Endothelial cell of umbilical vein (primary cell): ENCODE data around the gene TEDC1.

Experiments
- EZH2 ChIP-seq: IDR thresholded peaks from 2 replicates; pipeline ENCODE4 v1.6.1; 2012; ENCODE audit warnings: borderline replicate concordance, low read depth, mild to moderate bottlenecking, moderate library complexity, low read length, inconsistent platforms; ENCODE audit not compliant: severe bottlenecking
- FOS ChIP-seq: IDR thresholded peaks from 2 replicates; pipeline ENCODE4 v1.6.1; 2011; ENCODE audit warnings: mild to moderate bottlenecking, low read length, moderate library complexity, borderline replicate concordance; ENCODE audit not compliant: insufficient read depth
- GATA2 ChIP-seq: IDR thresholded peaks from 2 replicates; pipeline ENCODE4 v1.7.0; 2011; ENCODE audit warnings: low read depth, mild to moderate bottlenecking, moderate library complexity, mixed read lengths, low read length; ENCODE audit not compliant: insufficient read length, insufficient read depth
- JUN ChIP-seq: IDR thresholded peaks from 2 replicates; pipeline ENCODE4 v1.6.1; 2011; ENCODE audit warnings: borderline replicate concordance, low read depth; ENCODE audit not compliant: insufficient read length, insufficient read depth
- MYC ChIP-seq: IDR thresholded peaks from one replicate; pipeline ENCODE4 v1.6.1; 2011; ENCODE audit warnings: mild to moderate bottlenecking, low read depth, low read length
- POLR2A ChIP-seq: IDR thresholded peaks from 2 replicates; pipeline ENCODE4 v1.6.1; 2012; ENCODE audit warnings: low read depth, mild to moderate bottlenecking, control low read depth, low read length
- POLR2AphosphoS5 ChIP-seq: IDR thresholded peaks from 2 replicates; pipeline ENCODE4 v1.6.1; 2012; ENCODE audit warnings: low read depth, mild to moderate bottlenecking, control low read depth, low read length, moderate library complexity; ENCODE audit not compliant: insufficient read depth
- TF ChIP-seq, protein P1 (sequence below), 2 donors: IDR thresholded peaks; 1 replicate in 1 of 2; 2 replicates in 1 of 2; pipeline ENCODE4 v1.5.1; 2011; ENCODE audit warnings: low read length in 2 of 2, mild to moderate bottlenecking in 2 of 2, moderate library complexity in 2 of 2, control low read depth in 1 of 2, inconsistent platforms in 1 of 2, low read depth in 1 of 2; ENCODE audit not compliant: insufficient read depth in 1 of 2; ENCODE audit errors: extremely low read depth in 1 of 2
- TF ChIP-seq, protein P2 (sequence below): IDR thresholded peaks from 2 replicates; pipeline ENCODE4 v1.6.1; 2011; ENCODE audit not compliant: insufficient read depth, insufficient read length

DNA sequence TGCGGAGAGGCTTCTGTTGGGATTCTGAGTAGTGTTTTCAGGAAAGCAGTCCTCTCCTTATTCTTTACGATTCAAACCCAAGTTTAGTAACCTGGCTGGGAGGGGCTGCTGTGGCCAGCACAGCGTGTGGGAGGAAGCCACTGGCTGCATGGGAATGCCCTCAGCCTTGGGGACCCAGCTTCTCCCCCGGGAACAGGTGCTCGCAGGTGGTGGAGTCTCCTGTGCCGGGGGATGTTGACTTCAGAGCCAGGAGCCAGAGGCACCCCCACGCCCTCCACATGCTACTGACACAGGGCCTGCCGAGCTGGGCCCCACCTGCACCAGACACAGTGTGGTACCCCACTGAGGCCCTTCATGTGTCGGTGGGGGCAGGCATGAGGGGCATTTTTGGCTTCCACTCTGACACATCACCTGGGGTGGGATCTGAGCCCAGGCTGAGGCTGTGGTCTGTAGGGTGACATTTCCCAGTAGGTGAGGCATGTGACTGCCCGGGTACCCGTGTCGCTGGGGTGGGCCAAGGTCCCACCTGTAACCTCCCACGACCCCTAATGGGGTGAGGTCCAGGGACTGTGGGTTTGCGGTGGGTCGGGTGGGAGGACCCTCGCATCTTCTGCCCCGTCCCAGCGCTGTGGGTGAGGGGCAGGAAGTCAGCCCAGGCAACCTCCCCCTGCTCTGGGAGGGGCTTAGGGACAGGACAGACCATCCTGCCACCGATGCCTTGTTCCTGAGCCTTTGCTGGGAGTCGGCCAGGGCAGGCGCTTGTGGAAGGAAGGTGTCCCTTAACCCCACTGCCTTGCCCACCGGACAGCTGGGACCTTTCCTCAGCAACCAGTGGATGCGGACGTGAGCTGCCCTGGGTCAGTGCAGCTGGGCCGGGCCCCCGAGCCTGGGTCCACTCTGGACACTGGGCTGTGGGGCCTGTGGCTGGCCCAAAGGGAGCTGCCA lies 44.9 kb upstream of the TEDC1 start:
- TF ChIP-seq, protein P1, sequence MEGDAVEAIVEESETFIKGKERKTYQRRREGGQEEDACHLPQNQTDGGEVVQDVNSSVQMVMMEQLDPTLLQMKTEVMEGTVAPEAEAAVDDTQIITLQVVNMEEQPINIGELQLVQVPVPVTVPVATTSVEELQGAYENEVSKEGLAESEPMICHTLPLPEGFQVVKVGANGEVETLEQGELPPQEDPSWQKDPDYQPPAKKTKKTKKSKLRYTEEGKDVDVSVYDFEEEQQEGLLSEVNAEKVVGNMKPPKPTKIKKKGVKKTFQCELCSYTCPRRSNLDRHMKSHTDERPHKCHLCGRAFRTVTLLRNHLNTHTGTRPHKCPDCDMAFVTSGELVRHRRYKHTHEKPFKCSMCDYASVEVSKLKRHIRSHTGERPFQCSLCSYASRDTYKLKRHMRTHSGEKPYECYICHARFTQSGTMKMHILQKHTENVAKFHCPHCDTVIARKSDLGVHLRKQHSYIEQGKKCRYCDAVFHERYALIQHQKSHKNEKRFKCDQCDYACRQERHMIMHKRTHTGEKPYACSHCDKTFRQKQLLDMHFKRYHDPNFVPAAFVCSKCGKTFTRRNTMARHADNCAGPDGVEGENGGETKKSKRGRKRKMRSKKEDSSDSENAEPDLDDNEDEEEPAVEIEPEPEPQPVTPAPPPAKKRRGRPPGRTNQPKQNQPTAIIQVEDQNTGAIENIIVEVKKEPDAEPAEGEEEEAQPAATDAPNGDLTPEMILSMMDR (IDR thresholded peaks at IDR 0.05; ENCODE audit: extremely low read depth in 1 of 2, insufficient read depth in 1 of 2, low read depth in 1 of 2, low read length in 2 of 2), result no peak
- TF ChIP-seq POLR2AphosphoS5 (no peak), POLR2A (no peak), JUN (no peak), EZH2 (no peak), MYC (no peak), FOS (no peak), GATA2 (no peak)
- TF ChIP-seq, protein P2, sequence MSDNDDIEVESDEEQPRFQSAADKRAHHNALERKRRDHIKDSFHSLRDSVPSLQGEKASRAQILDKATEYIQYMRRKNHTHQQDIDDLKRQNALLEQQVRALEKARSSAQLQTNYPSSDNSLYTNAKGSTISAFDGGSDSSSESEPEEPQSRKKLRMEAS, result no peak
